Head of caudate nucleus (tissue), 42 donors: ENCODE measurements around the gene ACRBP.

Experiments
- DNase-seq, 42 donors: peaks; one replicate each; pipeline versions ENCODE4 v3.0.0 to v3.0.0-alpha.2; 2020 to 2021; ENCODE audit warnings: mixed read lengths in 7 of 42
- intact Hi-C: fragments of 100-400 bp; cut with DNase I; formaldehyde crosslinking; loops from one replicate; pipeline ENCODE4 v1.15.0; 2022

ACRBP gene

DNA sequence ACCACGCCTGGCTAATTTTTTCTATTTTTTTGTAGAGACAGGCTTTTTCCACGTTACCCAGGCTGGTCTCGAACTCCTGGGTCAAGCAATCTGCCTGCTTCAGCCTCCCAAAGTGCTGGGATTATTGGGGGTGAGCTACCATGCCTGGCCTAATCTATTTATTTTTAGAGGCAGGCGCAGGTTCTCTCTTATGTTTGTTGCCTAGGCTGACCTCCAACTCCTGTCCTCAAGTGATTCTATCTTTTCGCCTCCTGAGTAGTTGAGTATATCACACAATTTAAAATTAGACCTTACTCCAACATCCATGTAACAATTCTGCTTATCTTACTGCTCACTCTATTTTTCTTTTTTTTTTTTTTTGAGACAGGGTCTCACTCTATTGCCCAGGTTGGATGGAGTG, 6.8 kb upstream of the ACRBP start:
- no peak for DNase-seq
- intact Hi-C loops: no loop called here

DNA sequence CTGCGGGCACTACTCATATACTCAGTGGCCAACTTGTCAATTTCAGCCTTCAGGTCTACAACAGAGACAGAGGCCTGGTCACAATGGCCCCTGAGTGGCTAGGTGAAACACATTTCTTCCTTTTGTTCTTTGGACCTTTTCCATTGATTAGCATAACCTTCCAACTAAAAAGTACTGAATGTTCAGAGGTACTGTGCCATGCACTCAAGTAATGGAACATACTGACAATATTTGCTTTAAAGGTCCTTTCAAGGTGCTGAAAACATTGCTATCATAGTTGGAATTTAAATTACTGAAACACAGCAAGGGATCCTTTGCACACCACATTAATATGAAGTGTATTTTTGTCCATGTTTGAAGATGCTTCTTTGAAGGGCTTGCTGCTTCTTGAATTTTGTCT, 6.1 kb upstream of the ACRBP start:
- no peak for DNase-seq
- intact Hi-C loops: no loop called here

DNA sequence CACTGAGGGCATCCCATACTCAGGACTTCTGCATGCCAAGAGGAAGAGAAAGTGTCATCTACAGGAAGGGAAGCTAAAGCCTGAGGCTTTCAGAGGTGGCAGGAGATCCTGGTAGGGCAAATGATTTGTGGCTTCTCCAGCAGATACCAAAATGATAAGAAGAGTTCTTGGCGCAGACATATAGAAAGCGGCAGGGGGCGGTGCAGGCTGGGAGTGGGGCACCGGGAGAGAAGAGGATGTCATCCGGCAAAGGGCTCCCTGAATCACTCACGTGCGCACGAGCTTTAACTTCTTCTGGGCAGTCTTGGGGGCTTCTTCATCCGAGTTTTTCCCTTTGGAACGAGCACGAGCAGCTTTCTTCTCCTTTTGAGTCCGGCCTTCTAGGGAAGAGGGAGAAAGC, 5.2 kb upstream of the ACRBP start:
- intact Hi-C loops: no loop called here
- no peak for DNase-seq

- no peak for DNase-seq
- intact Hi-C loops: no loop called here
Measured at GRCh38 chr12:6650832-6651231, 3.6 kb upstream of the ACRBP start.

GRCh38 chr12:6646276-6647082, 753 bp downstream of the ACRBP start:
- intact Hi-C loops: no loop called here

DNA sequence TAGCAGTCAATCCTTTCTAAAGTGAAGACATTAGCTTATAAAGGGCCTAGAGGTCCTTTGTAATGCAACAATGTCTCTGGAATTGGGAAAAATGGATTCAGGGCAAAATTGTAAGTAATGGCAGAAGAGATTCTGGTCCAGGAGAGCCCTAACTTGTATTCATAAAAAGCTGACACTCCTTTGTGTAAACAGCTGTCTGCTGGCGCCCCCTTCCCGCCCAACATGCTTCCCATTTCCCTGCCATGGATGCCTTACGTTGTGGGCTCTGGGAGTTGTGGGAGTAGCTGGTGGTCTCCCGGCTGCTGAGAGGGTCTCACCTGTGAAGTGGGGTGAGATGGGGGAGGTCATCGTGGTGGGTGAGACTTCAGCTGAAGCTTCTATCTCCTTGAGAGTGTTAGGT, 2.3 kb downstream of the ACRBP start:
- peak in 37 of 42 donors; percentile 26 to 79 (median 56) for DNase-seq
- intact Hi-C loops: no loop called here

More at GRCh38 chr12:6646276-6647082, 753 bp downstream of the ACRBP start:
- DNase-seq: peak in 1 of 42 donors; percentile 21

DNA sequence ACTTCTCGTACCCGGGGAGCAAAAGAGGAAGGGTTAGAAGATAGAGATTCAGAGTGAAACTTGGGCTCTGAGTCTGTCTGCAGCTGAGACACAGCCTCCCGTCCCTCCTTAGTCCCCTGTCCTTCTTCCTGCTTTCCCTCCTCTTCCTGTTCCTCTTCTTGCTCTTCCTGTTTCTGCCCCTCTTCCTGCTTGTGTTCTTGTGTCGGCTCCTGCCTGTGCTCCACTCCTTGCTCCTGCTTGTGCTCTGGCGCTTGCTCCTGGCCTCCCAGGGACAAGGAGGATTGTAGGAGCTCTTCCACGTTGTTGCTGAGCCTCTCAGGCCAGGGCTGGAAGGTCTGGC, 3.0 kb downstream of the ACRBP start:
- intact Hi-C loops: no loop called here
- peak in 5 of 42 donors; percentile 15 to 28 (median 17) for DNase-seq

DNA sequence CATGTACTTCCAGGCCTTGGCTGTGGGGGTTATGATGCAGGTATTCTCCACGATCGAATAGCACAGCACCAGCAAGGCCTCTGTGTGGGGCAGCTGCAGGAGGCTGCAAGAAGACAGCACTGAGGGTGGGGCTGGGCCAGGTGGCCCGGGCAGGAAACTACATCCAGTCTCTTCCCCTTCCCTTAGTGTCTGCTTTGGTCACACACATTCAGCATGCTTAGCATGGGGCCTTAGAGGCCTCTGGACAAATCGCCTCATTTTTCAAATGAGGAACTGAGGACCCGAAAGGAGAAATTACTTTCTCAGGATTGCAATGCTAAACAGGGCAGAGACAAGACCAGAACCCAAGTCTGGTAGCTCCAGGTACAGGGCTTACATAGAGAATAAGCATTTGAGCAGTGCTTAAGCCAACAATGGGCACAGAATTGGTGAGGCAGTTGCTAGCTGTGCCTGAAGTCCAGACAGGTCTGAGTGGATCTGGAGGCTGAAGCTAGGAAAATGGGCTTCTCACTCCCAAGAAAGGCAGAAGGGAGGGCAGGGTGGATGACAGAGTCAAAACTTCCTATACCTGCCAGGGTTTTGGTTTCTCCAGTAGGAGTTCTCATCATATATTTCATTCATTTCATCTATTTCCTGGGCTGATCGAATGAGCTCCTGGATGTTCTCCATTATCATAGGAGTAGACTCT, 3.5 kb downstream of the ACRBP start:
- peak in 9 of 42 donors; percentile 20 to 56 (median 38) for DNase-seq
- intact Hi-C loops: no loop called here

DNA sequence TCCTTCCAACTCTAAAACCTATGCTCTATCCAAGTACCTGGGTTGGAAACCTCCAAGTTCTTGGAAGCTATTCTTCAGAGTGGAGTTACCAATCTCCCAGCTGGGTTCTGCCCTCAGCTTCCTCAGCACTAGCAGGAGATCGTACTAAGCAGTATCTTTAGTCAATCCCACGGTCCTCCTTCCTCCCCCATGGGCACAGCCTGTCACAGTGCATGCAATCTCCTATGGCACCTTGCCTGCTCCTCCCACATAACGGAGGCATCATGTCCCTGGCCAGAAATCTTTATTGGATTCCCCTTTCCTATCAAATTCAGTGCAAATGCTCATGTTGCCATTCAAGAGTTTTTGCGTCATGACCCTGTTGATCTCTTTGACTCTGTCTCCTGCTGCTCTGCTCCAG, 6.1 kb downstream of the ACRBP start:
- intact Hi-C loops: no loop called here
- peak in 2 of 42 donors; percentile 47 to 50 for DNase-seq

DNA sequence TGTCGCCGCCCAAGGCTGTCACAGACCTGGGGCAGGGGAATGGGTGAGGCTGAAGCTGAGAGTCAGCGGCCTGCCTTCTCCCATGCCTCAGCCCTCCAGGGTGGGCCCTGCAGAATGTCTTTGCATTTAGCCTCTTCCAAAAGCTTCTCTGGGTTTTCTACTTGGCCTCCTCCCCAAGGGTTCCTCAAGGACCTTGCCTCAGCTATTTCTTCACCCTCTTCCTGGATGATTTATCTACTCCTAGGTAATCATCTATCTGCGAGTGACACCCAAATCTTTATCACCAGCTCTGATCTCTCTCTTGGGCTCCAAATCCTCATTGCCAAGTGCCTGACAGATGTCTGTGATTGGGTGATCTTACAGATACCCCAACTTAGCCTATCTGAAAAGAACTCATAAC, 6.7 kb downstream of the ACRBP start:
- no peak for DNase-seq
- intact Hi-C loops: no loop called here

GRCh38 chr12:6639151-6639801, 8.0 kb downstream of the ACRBP start:
- DNase-seq: no peak
- intact Hi-C loops: no loop called here

DNA sequence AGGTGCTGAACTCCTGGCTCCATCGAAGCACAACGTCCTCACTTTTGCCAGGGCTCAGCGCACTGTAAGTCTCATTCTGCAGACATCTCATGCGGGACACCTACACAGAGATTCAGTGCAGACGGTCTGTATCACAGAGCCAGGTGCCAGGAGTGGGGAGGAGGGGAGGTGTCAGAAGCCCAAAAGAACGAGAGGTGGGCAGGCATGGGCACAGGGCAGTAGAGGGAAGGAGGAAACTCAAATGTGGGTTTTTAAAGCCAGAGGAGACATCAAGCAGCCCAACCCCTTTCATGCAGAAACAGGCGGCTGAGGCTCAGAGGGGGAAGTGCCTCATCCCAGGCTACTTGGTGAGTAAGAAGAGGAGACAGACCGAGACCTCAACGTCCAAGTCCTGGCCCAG, 8.9 kb downstream of the ACRBP start:
- intact Hi-C loops: no loop called here
- DNase-seq: peak in 1 of 42 donors; percentile 30

DNA sequence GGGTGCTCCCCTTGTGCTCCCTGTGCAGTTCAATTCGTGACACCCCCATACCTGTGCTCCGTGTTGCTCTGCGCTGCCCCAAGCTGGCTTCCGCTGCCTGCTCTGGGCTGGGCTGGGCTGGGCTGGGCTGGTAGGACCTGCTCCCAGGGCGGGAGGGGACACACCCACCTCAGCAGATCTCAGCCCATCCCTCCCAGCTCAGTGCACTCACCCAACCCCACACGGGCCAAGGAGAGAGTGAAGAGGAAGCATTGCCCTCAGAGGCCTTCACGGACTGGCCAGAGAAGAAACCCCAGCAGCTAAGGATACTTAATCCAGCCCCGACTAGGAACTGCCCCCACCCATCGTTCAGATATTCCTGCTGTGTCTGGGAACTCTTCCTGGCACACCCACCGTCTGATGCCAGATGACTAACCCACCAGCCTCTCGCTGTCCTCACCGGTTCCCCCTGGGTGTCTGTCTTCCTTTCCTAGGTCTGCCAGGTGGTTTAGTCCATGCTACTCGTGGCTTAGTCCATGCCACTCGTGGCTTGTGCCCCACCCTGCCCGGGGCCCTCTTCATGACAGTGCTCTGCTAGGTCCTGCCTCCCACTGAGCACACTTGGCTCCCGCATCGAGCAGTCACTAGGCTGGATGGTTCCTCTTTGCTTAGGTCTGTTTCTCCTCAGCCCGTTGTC, 11.2 kb downstream of the ACRBP start, which contains the start of gene LPAR5:
Gene LPAR5 (minus strand): TSS at position 104 of the 676 bp plus-strand sequence. CDS start 14,711 bp downstream, outside the sequence.
- peak in 13 of 42 donors; percentile 23 to 62 (median 37) for DNase-seq
- intact Hi-C loops: no loop called here

DNA sequence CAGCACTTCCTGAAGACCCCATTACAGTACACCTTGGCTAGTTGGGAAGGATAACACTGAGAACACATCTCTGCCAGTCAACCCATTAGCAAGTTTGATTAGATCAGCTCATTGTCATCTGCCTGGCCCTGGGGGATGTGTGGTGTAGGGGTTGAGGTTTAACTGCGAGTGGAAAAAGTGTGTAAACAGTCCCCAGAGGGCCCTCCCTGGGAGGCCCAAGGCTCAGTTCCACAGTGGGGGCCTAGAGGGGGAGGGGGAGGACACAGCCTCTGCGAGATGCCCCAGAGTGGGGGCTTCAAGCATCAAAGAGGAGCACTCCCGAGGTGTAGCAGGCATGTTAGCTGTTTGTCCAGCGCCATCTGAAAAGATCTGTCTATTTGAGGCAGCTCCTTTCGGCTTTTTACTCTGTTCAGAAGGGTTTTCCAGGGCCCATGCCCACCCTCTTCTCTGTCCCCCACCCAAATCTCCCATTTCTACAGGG, 11.8 kb downstream of the ACRBP start:
- intact Hi-C loops: no loop called here
- DNase-seq: no peak

DNA sequence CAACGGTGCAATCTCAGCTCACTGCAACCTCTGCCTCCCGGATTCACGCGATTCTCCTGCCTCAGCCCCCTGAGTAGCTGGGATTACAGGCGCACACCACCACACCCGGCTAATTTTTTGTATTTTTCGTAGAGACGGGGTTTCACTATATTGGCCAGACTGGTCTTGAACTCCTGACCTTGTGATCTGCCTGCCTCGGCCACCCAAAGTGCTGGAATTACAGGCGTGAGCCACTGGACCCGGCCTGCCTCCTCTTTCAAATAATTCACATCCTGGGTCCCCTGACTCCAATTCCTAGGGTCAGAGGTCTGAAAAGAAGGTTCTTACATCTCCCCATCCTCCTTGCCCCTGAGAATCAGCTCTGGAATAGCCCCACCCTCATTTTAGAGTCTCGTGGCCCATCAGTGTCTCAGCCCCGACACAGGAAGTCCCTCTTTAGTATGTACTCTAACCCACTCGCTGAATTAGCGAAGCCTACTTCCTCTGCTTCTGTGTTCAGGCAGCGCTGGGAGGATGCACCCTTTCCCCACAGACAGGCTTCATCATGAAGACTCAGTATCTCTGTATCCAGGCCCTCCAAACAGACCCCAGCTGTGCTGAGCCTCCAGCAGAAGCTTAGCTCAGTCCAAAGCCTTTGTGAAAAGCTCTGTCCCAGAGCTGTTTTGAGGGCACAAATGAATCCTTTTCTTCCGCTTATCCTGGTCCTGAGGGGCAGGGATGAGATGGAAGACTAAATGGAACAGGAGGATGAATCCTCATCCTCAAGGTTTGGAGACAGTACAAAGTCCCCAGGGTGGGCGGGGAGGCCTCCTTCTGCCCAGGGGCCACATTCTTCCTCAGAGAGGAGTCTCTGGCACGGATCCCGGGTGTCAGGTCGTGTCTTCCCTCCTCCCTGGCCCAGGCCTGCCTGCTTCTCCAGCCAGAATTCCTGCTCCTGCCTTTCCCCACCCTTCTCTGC, 14.9 kb downstream of the ACRBP start:
- peak in 13 of 42 donors; percentile 26 to 68 (median 46) for DNase-seq
- intact Hi-C loops: no loop called here

DNA sequence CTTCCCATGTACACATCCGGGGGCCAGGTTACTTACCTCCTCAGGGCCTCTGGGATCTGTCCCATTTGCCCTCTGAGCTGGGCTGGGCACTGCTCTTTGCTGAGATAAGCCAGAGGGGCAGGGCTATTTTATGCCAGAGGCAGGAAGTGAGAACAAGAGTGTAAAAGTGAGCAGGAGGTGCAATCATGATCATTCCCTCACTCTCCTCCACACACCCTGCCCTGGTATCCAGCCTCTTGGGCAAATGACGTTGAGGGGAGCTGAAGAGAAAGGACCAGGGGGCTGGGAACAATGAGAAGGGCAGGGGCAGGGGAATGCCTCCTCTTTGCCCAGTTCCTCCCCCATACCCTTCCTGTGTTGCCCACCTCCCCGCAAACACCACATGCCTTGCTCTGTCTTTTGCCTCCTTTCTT, 15.7 kb downstream of the ACRBP start:
- intact Hi-C loops: no loop called here
- no peak for DNase-seq

- intact Hi-C loops: no loop called here
Measured at GRCh38 chr12:6630736-6631135, 16.5 kb downstream of the ACRBP start.

DNA sequence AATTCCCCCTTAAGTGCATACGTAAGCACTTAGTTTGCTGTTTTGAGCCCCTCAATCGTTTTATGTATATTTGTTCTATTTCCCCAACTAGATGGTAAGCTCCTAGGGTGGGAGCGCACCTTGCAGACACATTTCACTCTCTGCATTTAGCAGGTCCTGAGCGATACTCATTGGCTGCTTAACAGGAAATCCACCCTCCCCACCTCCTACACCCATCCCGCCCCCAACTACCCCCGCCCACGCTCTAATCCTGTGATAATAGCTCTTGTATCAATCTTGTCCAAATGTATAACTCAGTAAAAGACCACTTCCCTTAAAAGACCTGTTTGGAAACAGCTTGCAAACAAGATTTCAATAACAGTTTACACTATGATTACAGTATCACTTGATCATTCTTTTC, 19.6 kb downstream of the ACRBP start:
- intact Hi-C loops: no loop called here
- DNase-seq: peak in 7 of 42 donors; percentile 26 to 65 (median 50)

More at GRCh38 chr12:6630736-6631135, 16.5 kb downstream of the ACRBP start:
- DNase-seq: no peak
